ENCODE data around the gene CRNKL1.

GRCh38 chr20:20036756-20037155 lies 15.5 kb downstream of the CRNKL1 start:
- TF ChIP-seq POLR2AphosphoS5 (IDR thresholded peaks at IDR 0.05; ENCODE audit: insufficient read depth, low read depth, low read length) = no peak
- TF ChIP-seq CTCF (IDR thresholded peaks at IDR 0.05; ENCODE audit: extremely low read depth in 1 of 2, insufficient read depth in 1 of 2, low read depth in 1 of 2, low read length in 2 of 2) = no peak
- no peak for TF ChIP-seq MAX (IDR thresholded peaks at IDR 0.05; ENCODE audit: insufficient read depth, insufficient read length)
- TF ChIP-seq MYC (IDR thresholded peaks at IDR 0.05; ENCODE audit: low read depth, low read length) = no peak
- TF ChIP-seq POLR2A (IDR thresholded peaks at IDR 0.05; ENCODE audit: low read depth, low read length) = no peak
- no peak for TF ChIP-seq EZH2 (IDR thresholded peaks at IDR 0.05; ENCODE audit: borderline replicate concordance, low read depth, low read length, severe bottlenecking)
- no peak for TF ChIP-seq JUN (IDR thresholded peaks at IDR 0.05; ENCODE audit: borderline replicate concordance, insufficient read depth, insufficient read length, low read depth)

Data from endothelial cell of umbilical vein (primary cell).